Measurements from ENCODE around the gene ODAD4. TPM values are rescaled to one million over a fixed set of nuclear protein-coding genes. Genes with fewer than 3 reads are reported as not detected.

Gene ODAD4
- total and polyA plus RNA-seq, 2 of the 4 experiments (the other 2 are of a cell fraction), result 0.38 to 0.54 TPM

GRCh38 chr17:41989702-41990419 lies 59.4 kb downstream of the ODAD4 start:
- no peak overlapping the region for H3K14ac ChIP-seq (replicated peaks; ENCODE audit: low read depth, low read length)
- no peak overlapping the region for H4K5ac ChIP-seq (ENCODE audit: low read depth, low read length)
- H2AK5ac ChIP-seq (ENCODE audit: low read depth, low read length), result no peak overlapping the region
- DNase-seq (no peak), ATAC-seq (ENCODE audit: low read depth) (no peak)
- H3K23ac ChIP-seq (ENCODE audit: low read depth, low read length), result no peak overlapping the region
- no peak overlapping the region for H4K91ac ChIP-seq (ENCODE audit: insufficient read depth, low read depth, low read length)
- POLR2A ChIA-PET (ENCODE audit: unreplicated experiment), result no interaction called here
- peaks cover 55% of the 10 kb centered on the region for H3K36me3 ChIP-seq (ENCODE audit: control insufficient read depth, insufficient read depth, low read length)
- H3K4ac ChIP-seq (ENCODE audit: low read depth, low read length), result no peak overlapping the region
- H3K27ac ChIP-seq (ENCODE audit: insufficient read depth, low read length), result no peak overlapping the region
- 60% methylated on average over 1 of the region's 5 CpGs; no CpG with 5 or more reads in 1 of the 2 experiments for WGBS, 2 experiments (ENCODE audit: extremely low coverage in 2 of 2, insufficient read length in 1 of 2)
- H3K9ac ChIP-seq (ENCODE audit: low read depth, low read length), result no peak overlapping the region
- no peak overlapping the region for H3K4me3 ChIP-seq (ENCODE audit: insufficient read depth, low read depth, low read length)
- H3K9me1 ChIP-seq (ENCODE audit: insufficient read depth, low read length), result no peaks in the 10 kb centered on the region
- no peak overlapping the region for H2BK20ac ChIP-seq (ENCODE audit: low read depth, low read length)
- H3K4me2 ChIP-seq (ENCODE audit: low read depth, low read length), result no peak overlapping the region
- H4K20me1 ChIP-seq (ENCODE audit: insufficient read depth, low read length), result no peaks in the 10 kb centered on the region
- no peak overlapping the region for H4K8ac ChIP-seq (ENCODE audit: low read depth in 2 of 2, low read length in 2 of 2)
- no peaks in the 10 kb centered on the region for H3K9me3 ChIP-seq (ENCODE audit: control insufficient read depth, insufficient read depth, low read length)
- no peak overlapping the region for H2AK9ac ChIP-seq (replicated peaks; ENCODE audit: low read depth, low read length, poor library complexity)
- CTCF ChIA-PET, result interaction anchor here (1.1 kb wide), 1 partner anchor 30 kb away, joined by 3 read pairs; the partner anchor contains the start of gene NKIRAS2
- BruUV-seq (replicated peaks), result no TSS peak
- peaks cover 2% of the 10 kb centered on the region; the same call in 1 of the 2 replicates for H3K4me1 ChIP-seq (ENCODE audit: control insufficient read depth, insufficient read depth, low read length)
- peaks cover 34 to 43% of the 10 kb centered on the region in 2 experiments for H3K79me1 ChIP-seq (ENCODE audit: low read depth in 1 of 2, low read length in 2 of 2)
- TF ChIP-seq CHD1 (IDR thresholded peaks at IDR 0.05; ENCODE audit: low read depth, low read length) (no peak), RCOR1 (IDR thresholded peaks at IDR 0.05; ENCODE audit: insufficient replicate concordance, low read length) (no peak), ELK1 (IDR thresholded peaks at IDR 0.05; ENCODE audit: borderline replicate concordance, low read depth, low read length) (no peak), BHLHE40 (IDR thresholded peaks at IDR 0.05; ENCODE audit: low read depth, low read length) (no peak), CEBPB (IDR thresholded peaks at IDR 0.05; ENCODE audit: low read depth, low read length) (no peak), NFE2L2 (IDR thresholded peaks at IDR 0.05; ENCODE audit: low read depth, low read length) (no peak), USF2 (IDR thresholded peaks at IDR 0.05; ENCODE audit: low read depth, low read length) (no peak), MXI1 (IDR thresholded peaks at IDR 0.05; ENCODE audit: borderline replicate concordance, low read depth, low read length) (no peak), RAD21 (IDR thresholded peaks at IDR 0.05; ENCODE audit: low read length) (no peak), POLR2A (IDR thresholded peaks at IDR 0.05; ENCODE audit: low read depth, low read length) (no peak), SMC3 (IDR thresholded peaks at IDR 0.05; ENCODE audit: low read depth, low read length) (no peak), CTCF (conservative IDR thresholded peaks at IDR 0.05; ENCODE audit: low read depth, low read length) (no peak), MAFK (IDR thresholded peaks at IDR 0.05; ENCODE audit: low read depth, low read length) (no peak), RFX5 (IDR thresholded peaks at IDR 0.05; ENCODE audit: low read depth, low read length) (no peak), MAZ (IDR thresholded peaks at IDR 0.05; ENCODE audit: borderline replicate concordance, low read depth, low read length) (no peak), FOS (IDR thresholded peaks at IDR 0.05; ENCODE audit: low read depth, low read length) (no peak)
- no peak overlapping the region for H2BK5ac ChIP-seq (ENCODE audit: low read depth, low read length, poor library complexity, severe bottlenecking)
- no peak overlapping the region for H3K56ac ChIP-seq (ENCODE audit: extremely low read depth, insufficient read depth, low read length)
- H3K27me3 ChIP-seq (ENCODE audit: control insufficient read depth, insufficient read depth, low read length), result no peaks in the 10 kb centered on the region
- dilution Hi-C loops (cut with HindIII; ENCODE audit: low sequenced_read_pairs, unreplicated experiment) (no loop called here), intact Hi-C loops (cut with micrococcal nuclease) (no loop called here), in situ Hi-C loops (cut with MboI; ENCODE audit: low sequenced_read_pairs) (no loop called here)
- no peak overlapping the region for H2BK15ac ChIP-seq (ENCODE audit: low read depth, low read length)
- H2AFZ ChIP-seq (replicated peaks; ENCODE audit: low read length, poor library complexity), result no peak overlapping the region
- no peak overlapping the region for H2BK120ac ChIP-seq (ENCODE audit: low read depth, low read length)
- H3K18ac ChIP-seq (ENCODE audit: low read depth, low read length), result no peak overlapping the region
